PC-3 (cell line): ENCODE data around the gene PCYT2. TPM values are rescaled to one million over a fixed set of nuclear protein-coding genes. Genes with fewer than 3 reads are reported as not detected.

Experiments
- ATAC-seq: fragments of 200-7000 bp; cut with Tn5 transposase; 2 replicates; pipeline ENCODE4 v1.9.1; 2020; ENCODE audit warnings: mild to moderate bottlenecking, moderate library complexity
- BruUV-seq: library from RNA; stranded (reverse); fragments of 400-500 nt; replicated peaks from 2 replicates; lab custom pipeline; 2021; lab: Mats Ljungman, UMichigan
- CTCF ChIA-PET: fragments of 300-600 bp; sonication (Branson Sonifier 250); formaldehyde crosslinking; loops from one replicate; lab custom pipeline; 2022; ENCODE audit warnings: antibody characterized with exemption; lab: Charles Lee
- POLR2A ChIA-PET: fragments of 300-600 bp; sonication (Branson Sonifier 250); formaldehyde crosslinking; loops from one replicate; lab custom pipeline; 2022; ENCODE audit warnings: antibody characterized with exemption; ENCODE audit not compliant: unreplicated experiment; lab: Charles Lee
- DNase-seq: peaks from one replicate; pipeline ENCODE4 v3.0.0-alpha.2; 2015
- H2AFZ ChIP-seq: fragments of 300-600 bp; sonication (generic); 2 replicates; pipeline ENCODE4 v1.6.0; 2016; ENCODE audit warnings: antibody characterized with exemption, low read length
- H3F3A ChIP-seq: fragments of 300-600 bp; sonication (generic); one replicate; pipeline ENCODE4 v1.6.0; 2017; ENCODE audit warnings: antibody characterized with exemption, low read length, control low read depth, mild to moderate bottlenecking; ENCODE audit not compliant: unreplicated experiment
- H3K27ac ChIP-seq: fragments of 300-600 bp; sonication (generic); 2 replicates; pipeline ENCODE4 v1.5.1; 2016; ENCODE audit warnings: mild to moderate bottlenecking, low read length
- H3K27me3 ChIP-seq: fragments of 300-600 bp; sonication (generic); 2 replicates; pipeline ENCODE4 v1.6.1; 2016; ENCODE audit warnings: low read length, mixed read lengths
- H3K36me3 ChIP-seq: fragments of 300-600 bp; sonication (generic); 2 replicates; pipeline ENCODE4 v1.6.1; 2016; ENCODE audit warnings: low read depth, mixed run types, low read length, mixed read lengths
- H3K4me1 ChIP-seq: fragments of 300-600 bp; sonication (generic); 2 replicates; pipeline ENCODE4 v1.5.1; 2016; ENCODE audit warnings: low read length; ENCODE audit not compliant: insufficient read depth
- H3K4me2 ChIP-seq: fragments of 300-600 bp; sonication (generic); 2 replicates; pipeline ENCODE4 v1.6.0; 2016; ENCODE audit warnings: low read length
- H3K4me3 ChIP-seq: fragments of 300-600 bp; sonication (generic); 2 replicates; pipeline ENCODE4 v1.5.1; 2016; ENCODE audit warnings: mild to moderate bottlenecking, low read length, mixed read lengths
- H3K79me2 ChIP-seq: fragments of 300-600 bp; sonication (generic); 2 replicates; pipeline ENCODE4 v1.6.1; 2017; ENCODE audit warnings: low read length, mixed read lengths
- H3K9ac ChIP-seq: fragments of 300-600 bp; sonication (generic); 2 replicates; pipeline ENCODE4 v1.6.0; 2016; ENCODE audit warnings: mild to moderate bottlenecking, low read length
- H3K9me2 ChIP-seq: fragments of 300-600 bp; sonication (generic); replicated peaks from 2 replicates; pipeline ENCODE4 v1.6.1; 2016; ENCODE audit warnings: mixed run types, low read length, mixed read lengths
- H3K9me3 ChIP-seq: fragments of 300-600 bp; sonication (generic); 2 replicates; pipeline ENCODE4 v1.6.1; 2016; ENCODE audit warnings: low read length, mixed read lengths
- H4K20me1 ChIP-seq: fragments of 300-600 bp; sonication (generic); 2 replicates; pipeline ENCODE4 v1.6.1; 2016; ENCODE audit warnings: low read length, mixed read lengths
- EZH2 ChIP-seq: fragments of 300-600 bp; sonication (generic); IDR thresholded peaks from one replicate; pipeline ENCODE4 v1.6.1; 2017; ENCODE audit warnings: antibody characterized with exemption, mild to moderate bottlenecking, low read length; ENCODE audit not compliant: unreplicated experiment
- EZH2phosphoT487 ChIP-seq: fragments of 300-600 bp; sonication (generic); IDR thresholded peaks from 2 replicates; pipeline ENCODE4 v1.6.1; 2018; ENCODE audit warnings: mild to moderate bottlenecking, antibody characterized with exemption, low read length, borderline replicate concordance
- intact Hi-C: fragments of 100-400 bp; cut with micrococcal nuclease; formaldehyde crosslinking; loops from 2 replicates; pipeline ENCODE4 v1.9.0; 2023
- total RNA-seq: library from RNA; depleted of rRNA; stranded (reverse); fragments of >200 nt; gene quantifications from 2 replicates; pipeline ENCODE4 v1.2.3, GENCODE V29; 2014
- TF ChIP-seq, protein P1 (sequence below): fragments of 300-600 bp; sonication (generic); conservative IDR thresholded peaks from 2 replicates; pipeline ENCODE4 v1.5.1; 2017; ENCODE audit warnings: antibody characterized with exemption, low read depth, mild to moderate bottlenecking, low read length

PCYT2 gene
- total RNA-seq, 1 experiment from 2014 or later: 33.3 TPM

DNA sequence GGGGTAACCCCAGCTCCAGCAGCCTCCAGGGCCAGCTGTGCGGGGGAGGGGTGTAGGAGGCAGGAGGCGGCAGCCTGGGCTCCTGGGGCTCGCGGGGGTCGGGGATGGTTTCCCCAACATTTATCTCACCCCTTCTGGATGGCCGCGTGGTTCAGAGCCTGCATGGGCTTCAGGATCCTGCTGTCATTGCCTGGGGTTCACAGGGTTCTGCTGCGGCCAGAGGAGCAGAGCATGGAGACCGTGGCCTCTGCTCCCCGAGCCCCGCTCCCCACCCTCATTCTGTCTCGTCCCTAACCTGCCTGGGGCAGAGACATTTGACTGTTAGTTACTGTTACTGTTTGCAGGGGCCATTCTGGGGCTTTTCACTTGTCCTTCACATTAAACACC, 31.0 kb upstream of the PCYT2 start:
- Histone ChIP-seq H3K27me3 (no peaks in the 10 kb centered on the region), H3K27ac (no peak overlapping the region), H4K20me1 (no peaks in the 10 kb centered on the region), H3K4me3 (no peak overlapping the region), H3K9me2 (no peaks in the 10 kb centered on the region), H3F3A (no peaks in the 10 kb centered on the region), H3K9ac (no peak overlapping the region), H3K79me2 (no peaks in the 10 kb centered on the region), H3K4me1 (no peaks in the 10 kb centered on the region), H3K4me2 (no peak overlapping the region), H3K36me3 (no peaks in the 10 kb centered on the region), H2AFZ (no peak overlapping the region), H3K9me3 (no peaks in the 10 kb centered on the region)
- DNase-seq (no peak), ATAC-seq (no peak)
- TF ChIP-seq, protein P1, sequence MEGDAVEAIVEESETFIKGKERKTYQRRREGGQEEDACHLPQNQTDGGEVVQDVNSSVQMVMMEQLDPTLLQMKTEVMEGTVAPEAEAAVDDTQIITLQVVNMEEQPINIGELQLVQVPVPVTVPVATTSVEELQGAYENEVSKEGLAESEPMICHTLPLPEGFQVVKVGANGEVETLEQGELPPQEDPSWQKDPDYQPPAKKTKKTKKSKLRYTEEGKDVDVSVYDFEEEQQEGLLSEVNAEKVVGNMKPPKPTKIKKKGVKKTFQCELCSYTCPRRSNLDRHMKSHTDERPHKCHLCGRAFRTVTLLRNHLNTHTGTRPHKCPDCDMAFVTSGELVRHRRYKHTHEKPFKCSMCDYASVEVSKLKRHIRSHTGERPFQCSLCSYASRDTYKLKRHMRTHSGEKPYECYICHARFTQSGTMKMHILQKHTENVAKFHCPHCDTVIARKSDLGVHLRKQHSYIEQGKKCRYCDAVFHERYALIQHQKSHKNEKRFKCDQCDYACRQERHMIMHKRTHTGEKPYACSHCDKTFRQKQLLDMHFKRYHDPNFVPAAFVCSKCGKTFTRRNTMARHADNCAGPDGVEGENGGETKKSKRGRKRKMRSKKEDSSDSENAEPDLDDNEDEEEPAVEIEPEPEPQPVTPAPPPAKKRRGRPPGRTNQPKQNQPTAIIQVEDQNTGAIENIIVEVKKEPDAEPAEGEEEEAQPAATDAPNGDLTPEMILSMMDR: no peak
- TF ChIP-seq EZH2phosphoT487 (no peak), EZH2 (no peak)
- ChIA-PET CTCF (no interaction called here), POLR2A (interaction anchor here (0.6 kb wide), 1 partner anchor 19 kb away, joined by 4 read pairs; no protein-coding TSS in a partner anchor)
- no TSS peak for BruUV-seq
- intact Hi-C loops: no loop called here

DNA sequence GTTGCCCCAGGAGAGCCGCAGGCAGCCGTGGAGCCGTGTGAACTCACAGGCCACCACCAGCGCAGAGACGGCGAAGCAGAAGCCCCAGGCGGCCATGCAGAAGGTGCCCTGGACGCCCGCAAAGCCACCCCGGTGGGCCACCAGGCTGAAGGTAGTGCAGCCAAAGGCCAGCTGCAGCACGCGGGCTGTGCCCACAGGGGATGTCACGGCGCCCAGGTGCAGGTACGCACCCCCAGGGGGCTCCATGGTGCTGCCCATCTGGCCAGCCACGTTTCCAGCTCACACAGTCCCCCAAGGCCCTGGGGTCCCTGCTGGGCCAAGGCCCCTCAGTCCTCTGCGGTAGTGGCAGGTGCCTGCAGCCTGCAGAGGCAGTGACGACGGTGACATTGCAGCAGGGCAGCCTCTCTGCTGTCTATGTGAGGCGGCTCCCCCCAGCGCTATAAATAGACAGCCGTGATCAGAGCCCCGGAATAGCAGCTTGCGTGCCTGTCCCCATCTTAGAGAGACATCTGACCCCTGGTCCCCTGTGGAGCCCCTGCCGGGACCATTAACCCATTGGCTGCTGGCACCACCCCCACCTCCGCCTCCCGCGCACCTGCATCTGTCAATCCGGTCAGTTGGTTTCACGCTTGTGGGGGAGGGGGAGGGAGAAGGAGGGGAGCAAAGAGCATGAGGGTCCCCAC, 30.4 kb upstream of the PCYT2 start:
- Histone ChIP-seq H3K9me2 (no peaks in the 10 kb centered on the region), H3K4me2 (no peak overlapping the region), H3K27me3 (no peaks in the 10 kb centered on the region), H3K36me3 (no peaks in the 10 kb centered on the region), H3K9ac (no peak overlapping the region), H3K4me1 (peaks cover 3% of the 10 kb centered on the region), H3K79me2 (peaks cover 3% of the 10 kb centered on the region), H4K20me1 (no peaks in the 10 kb centered on the region), H3K4me3 (no peak overlapping the region), H3K27ac (no peak overlapping the region), H3K9me3 (no peaks in the 10 kb centered on the region), H3F3A (no peaks in the 10 kb centered on the region), H2AFZ (no peak overlapping the region)
- ATAC-seq (no peak), DNase-seq (no peak)
- POLR2A ChIA-PET: no interaction called here
- intact Hi-C loops: no loop called here
- CTCF ChIA-PET: no interaction called here
- TF ChIP-seq EZH2 (no peak), EZH2phosphoT487 (no peak)
- TF ChIP-seq, protein P1: no peak
- BruUV-seq: no TSS peak
